HepG2 (cell line): ENCODE results near the gene UTP25. TPM values are rescaled to one million over a fixed set of nuclear protein-coding genes. Genes with fewer than 3 reads are reported as not detected.
A peak's percentile ranks its signal among the peaks of the same experiment; 100 is the strongest.

ENCODE experiments used
- ATAC-seq: fragments of 200-7000 bp; cut with Tn5 transposase; 3 replicates; pipeline ENCODE4 v1.9.1; 2020; ENCODE audit warnings: mild to moderate bottlenecking, moderate library complexity
- BruUV-seq: library from RNA; stranded (reverse); fragments of 400-500 nt; replicated peaks from 2 replicates; lab custom pipeline; 2021; lab: Mats Ljungman, UMichigan
- CTCF ChIA-PET: fragments of 300-600 bp; formaldehyde crosslinking; extraction: SDS; loops from one replicate; lab custom pipeline; 2021; ENCODE audit warnings: low total read pairs, inconsistent platforms, low intra/inter-chr PET ratio; lab: Yijun Ruan, JAX
- POLR2A ChIA-PET: fragments of 350-600 bp; sonication (Branson Sonifier 250); formaldehyde crosslinking; loops from one replicate; lab custom pipeline; 2020; ENCODE audit warnings: antibody characterized with exemption, inconsistent platforms; lab: Yijun Ruan, JAX
- DNase-seq: peaks from one replicate; pipeline ENCODE4 v3.0.0-alpha.2; 2015; ENCODE audit warnings: low spot score
- FAIRE-seq: peaks from 3 replicates; lab custom pipeline; 2011; peaks lifted over from hg19 to GRCh38; lab: Jason Lieb, UNC
- H2AFZ ChIP-seq: one replicate; pipeline ENCODE4 v1.6.1; 2011; ENCODE audit warnings: low read length, inconsistent platforms
- H3K27ac ChIP-seq: fragments of 300-600 bp; 3 replicates; pipeline ENCODE4 v1.8.0; 2011; ENCODE audit warnings: mixed run types, mild to moderate bottlenecking, mixed read lengths, low read length, inconsistent platforms; ENCODE audit not compliant: insufficient read depth; ENCODE audit errors: extremely low read length
- H3K27me3 ChIP-seq, 2 experiments: fragments of 200-600 bp in 1 of 2; 2 replicates in 1 of 2; 3 replicates in 1 of 2; pipeline versions ENCODE4 v1.6.0 to v1.8.0; 2011; ENCODE audit warnings: low read length in 2 of 2, mild to moderate bottlenecking in 2 of 2, moderate library complexity in 2 of 2, inconsistent platforms in 1 of 2; ENCODE audit not compliant: insufficient read depth in 2 of 2, control insufficient read depth in 1 of 2
- H3K36me3 ChIP-seq, 2 experiments: fragments of 200-600 bp in 1 of 2; replicated peaks in 1 of 2; 2 replicates in 1 of 2; 3 replicates in 1 of 2; pipeline versions ENCODE4 v1.5.1 to v1.8.0; 2011; ENCODE audit warnings: low read length in 2 of 2, inconsistent platforms in 1 of 2; ENCODE audit not compliant: insufficient read depth in 2 of 2, control insufficient read depth in 1 of 2
- H3K4me1 ChIP-seq: 2 replicates; pipeline ENCODE4 v1.5.1; 2012; ENCODE audit warnings: low read length, inconsistent platforms; ENCODE audit not compliant: insufficient read depth
- H3K4me2 ChIP-seq: 2 replicates; pipeline ENCODE4 v1.6.0; 2011; ENCODE audit warnings: low read depth, low read length, inconsistent platforms
- H3K4me3 ChIP-seq, 3 experiments: fragments of 200-600 bp in 1 of 3; sonication (generic), shearing (Covaris generic) in 1 of 3; replicated peaks in 1 of 3; 2 replicates each; pipeline ENCODE4 v1.5.1; 2011 to 2016; ENCODE audit warnings: low read length in 3 of 3, inconsistent platforms in 2 of 3, low read depth in 2 of 3, mild to moderate bottlenecking in 2 of 3, control low read depth in 1 of 3, mixed read lengths in 1 of 3; ENCODE audit not compliant: insufficient read depth in 1 of 3
- H3K79me2 ChIP-seq: one replicate; pipeline ENCODE4 v1.6.1; 2011; ENCODE audit warnings: low read length, inconsistent platforms; ENCODE audit not compliant: insufficient read depth
- H3K9ac ChIP-seq: 2 replicates; pipeline ENCODE4 v1.6.0; 2011; ENCODE audit warnings: mild to moderate bottlenecking, low read depth, low read length, inconsistent platforms; ENCODE audit not compliant: insufficient read depth
- H3K9me3 ChIP-seq: 2 replicates; pipeline ENCODE4 v1.5.1; 2012; ENCODE audit warnings: mild to moderate bottlenecking, low read length
- H4K20me1 ChIP-seq: 2 replicates; pipeline ENCODE4 v1.6.0; 2011; ENCODE audit warnings: inconsistent platforms, mild to moderate bottlenecking, low read length, moderate library complexity; ENCODE audit not compliant: insufficient read depth
- DPF2 ChIP-seq: sonication (generic); formaldehyde crosslinking; IDR thresholded peaks from 2 replicates; pipeline ENCODE4 v1.4.0; 2020; ENCODE audit warnings: mild to moderate bottlenecking, low read depth, missing genetic modification reagents, borderline replicate concordance
- DRAP1 ChIP-seq: IDR thresholded peaks from 2 replicates; pipeline ENCODE4 v1.6.1; 2016; ENCODE audit warnings: missing genetic modification reagents, missing compliant biosample characterization
- ELF3 ChIP-seq: IDR thresholded peaks from 2 replicates; pipeline ENCODE4 v1.6.1; 2016; ENCODE audit warnings: missing genetic modification reagents, missing compliant biosample characterization
- FOXM1 ChIP-seq: sonication (generic); formaldehyde crosslinking; IDR thresholded peaks from 2 replicates; pipeline ENCODE4 v1.5.0; 2020; ENCODE audit warnings: missing genetic modification reagents
- KLF13 ChIP-seq: sonication (generic); formaldehyde crosslinking; IDR thresholded peaks from 2 replicates; pipeline ENCODE4 v1.4.0; 2020; ENCODE audit warnings: mild to moderate bottlenecking, missing genetic modification reagents
- MLLT10 ChIP-seq: sonication (generic); formaldehyde crosslinking; IDR thresholded peaks from 2 replicates; pipeline ENCODE4 v1.4.0; 2020; ENCODE audit warnings: missing genetic modification reagents
- NAIF1 ChIP-seq: sonication (generic); formaldehyde crosslinking; IDR thresholded peaks from 2 replicates; pipeline ENCODE4 v1.5.0; 2020; ENCODE audit warnings: mild to moderate bottlenecking, missing genetic modification reagents, borderline replicate concordance
- NFYC ChIP-seq: IDR thresholded peaks from 2 replicates; pipeline ENCODE4 v1.6.1; 2016; ENCODE audit warnings: missing genetic modification reagents, missing compliant biosample characterization
- PHB2 ChIP-seq: fragments of 450-650 bp; IDR thresholded peaks from 2 replicates; pipeline ENCODE4 v1.6.1; 2018; ENCODE audit not compliant: partially characterized antibody
- SETDB1 ChIP-seq: sonication (generic); formaldehyde crosslinking; IDR thresholded peaks from 2 replicates; pipeline ENCODE4 v1.5.1; 2020; ENCODE audit warnings: missing genetic modification reagents, mild to moderate bottlenecking, borderline replicate concordance
- TAF1 ChIP-seq: sonication (generic); formaldehyde crosslinking; IDR thresholded peaks from 2 replicates; pipeline ENCODE4 v1.4.0; 2020; ENCODE audit warnings: missing genetic modification reagents
- TBL1XR1 ChIP-seq: fragments of 150-350 bp; IDR thresholded peaks from 2 replicates; pipeline ENCODE4 v1.6.1; 2014; ENCODE audit warnings: borderline replicate concordance, low read length; ENCODE audit not compliant: partially characterized antibody
- TEAD3 ChIP-seq: optimal IDR thresholded peaks from 2 replicates; pipeline ENCODE3; 2016; ENCODE audit warnings: borderline replicate concordance
- ZBTB3 ChIP-seq: sonication (generic); formaldehyde crosslinking; IDR thresholded peaks from 2 replicates; pipeline ENCODE4 v1.4.0; 2020; ENCODE audit warnings: low read depth, mild to moderate bottlenecking, moderate library complexity, missing genetic modification reagents, borderline replicate concordance
- ZNF24 ChIP-seq: fragments of 450-650 bp; IDR thresholded peaks from 2 replicates; pipeline ENCODE4 v1.6.1; 2017; ENCODE audit warnings: antibody characterized with exemption, mild to moderate bottlenecking
- ZNF251 ChIP-seq: sonication (generic); formaldehyde crosslinking; IDR thresholded peaks from 2 replicates; pipeline ENCODE4 v1.9.0; 2021; ENCODE audit warnings: mild to moderate bottlenecking, missing genetic modification reagents
- ZNF503 ChIP-seq: sonication (generic); formaldehyde crosslinking; IDR thresholded peaks from 2 replicates; pipeline ENCODE4 v1.4.0; 2020; ENCODE audit warnings: missing genetic modification reagents
- ZNF597 ChIP-seq: sonication (generic); formaldehyde crosslinking; IDR thresholded peaks from 2 replicates; pipeline ENCODE4 v1.5.0; 2020; ENCODE audit warnings: missing genetic modification reagents
- ZNF891 ChIP-seq: sonication (generic); formaldehyde crosslinking; IDR thresholded peaks from 2 replicates; pipeline ENCODE4 v1.5.0; 2020; ENCODE audit warnings: mild to moderate bottlenecking, missing genetic modification reagents
- whole genome bisulfite sequencing: methylation state at CpG from one replicate; pipeline ENCODE4 v1.1.6; 2017; ENCODE audit warnings: low lambda C conversion rate; 5-methylcytosine and 5-hydroxymethylcytosine counted together
- in situ Hi-C: cut with HindIII; loops from 2 replicates; pipeline ENCODE4 v1.10.0; 2017; ENCODE audit warnings: low pct_unique_long_range_greater_than_20kb; ENCODE audit not compliant: extremely low pct_ligation_motif_present
- intact Hi-C: fragments of 100-400 bp; cut with micrococcal nuclease; formaldehyde crosslinking; loops from one replicate; pipeline ENCODE4 v1.10.0; 2022; ENCODE audit not compliant: unreplicated experiment
- polyA plus RNA-seq, 8 experiments: library from polyadenylated mRNA; depleted of rRNA in 3 of 8; stranded (reverse) in 7 of 8; unstranded in 1 of 8; fragments of >200 nt; fragmentation: Illumina TruSeq in 4 of 8; extraction: Trizol in 4 of 8; gene quantifications; 2 replicates each; pipeline versions ENCODE4 v1.2.1 to v1.2.3, GENCODE V29; 2011 to 2016; ENCODE audit warnings: low read depth in 4 of 8, missing spikeins in 1 of 8, mixed read lengths in 1 of 8; ENCODE audit not compliant: insufficient read depth in 1 of 8
- total RNA-seq, 5 experiments: library from RNA; depleted of rRNA; stranded (reverse); fragments of >200 nt; fragmentation: Illumina TruSeq; extraction: Trizol; gene quantifications; 2 replicates each; pipeline ENCODE4 v1.2.3, GENCODE V29; 2016; ENCODE audit warnings: low read depth in 1 of 5
- TF ChIP-seq, protein P1 (sequence below): sonication (generic); formaldehyde crosslinking; IDR thresholded peaks from 2 replicates; pipeline ENCODE4 v1.4.0; 2020; ENCODE audit warnings: missing genetic modification reagents

Gene UTP25
- total and polyA plus RNA-seq, 2 of the 13 experiments (the other 11 are each of a cell fraction or from before 2014, with no cell fraction given): 4.8 to 5.7 TPM

- no peaks in the 10 kb centered on the region for H3K79me2 ChIP-seq
- in situ Hi-C loops (no loop called here), intact Hi-C loops (no loop called here)
- H3K9ac ChIP-seq: no peak overlapping the region
- H3K4me3 ChIP-seq: no peak overlapping the region
- H3K4me1 ChIP-seq: peaks cover 32% of the 10 kb centered on the region
- H3K9me3 ChIP-seq: no peaks in the 10 kb centered on the region
- H2AFZ ChIP-seq: no peak overlapping the region
- H3K27ac ChIP-seq: no peak overlapping the region
- FAIRE-seq (no peak), DNase-seq (no peak), ATAC-seq (peak; percentile 82)
- H4K20me1 ChIP-seq: no peaks in the 10 kb centered on the region
- BruUV-seq: no TSS peak
- H3K4me2 ChIP-seq: 0 out of 2 replicates have a peak overlapping the region, but pooled peaks have one; percentile 7
- CTCF ChIA-PET: no interaction called here
- H3K36me3 ChIP-seq: no peaks in the 10 kb centered on the region
- peaks cover 0 to 7% of the 10 kb centered on the region in 2 experiments; a peak in 2 of 5 replicates for H3K27me3 ChIP-seq
- WGBS: 20% methylated on average over 4 of the region's 4 CpGs
- POLR2A ChIA-PET: no interaction called here
- TF ChIP-seq ZNF503 (CRISPR knock-in tag) (no peak), ELF3 (CRISPR knock-in tag) (no peak), NAIF1 (CRISPR knock-in tag) (no peak), MLLT10 (CRISPR knock-in tag) (no peak), ZBTB3 (no peak), FOXM1 (CRISPR knock-in tag) (no peak), TBL1XR1 (no peak), PHB2 (no peak), TAF1 (no peak), TEAD3 (no peak), KLF13 (CRISPR knock-in tag) (no peak), SETDB1 (no peak), ZNF891 (CRISPR knock-in tag) (no peak), DPF2 (no peak), NFYC (CRISPR knock-in tag) (no peak), ZNF251 (CRISPR knock-in tag) (no peak), DRAP1 (CRISPR knock-in tag) (no peak), ZNF24 (no peak), ZNF597 (CRISPR knock-in tag) (no peak)
- TF ChIP-seq, protein P1, sequence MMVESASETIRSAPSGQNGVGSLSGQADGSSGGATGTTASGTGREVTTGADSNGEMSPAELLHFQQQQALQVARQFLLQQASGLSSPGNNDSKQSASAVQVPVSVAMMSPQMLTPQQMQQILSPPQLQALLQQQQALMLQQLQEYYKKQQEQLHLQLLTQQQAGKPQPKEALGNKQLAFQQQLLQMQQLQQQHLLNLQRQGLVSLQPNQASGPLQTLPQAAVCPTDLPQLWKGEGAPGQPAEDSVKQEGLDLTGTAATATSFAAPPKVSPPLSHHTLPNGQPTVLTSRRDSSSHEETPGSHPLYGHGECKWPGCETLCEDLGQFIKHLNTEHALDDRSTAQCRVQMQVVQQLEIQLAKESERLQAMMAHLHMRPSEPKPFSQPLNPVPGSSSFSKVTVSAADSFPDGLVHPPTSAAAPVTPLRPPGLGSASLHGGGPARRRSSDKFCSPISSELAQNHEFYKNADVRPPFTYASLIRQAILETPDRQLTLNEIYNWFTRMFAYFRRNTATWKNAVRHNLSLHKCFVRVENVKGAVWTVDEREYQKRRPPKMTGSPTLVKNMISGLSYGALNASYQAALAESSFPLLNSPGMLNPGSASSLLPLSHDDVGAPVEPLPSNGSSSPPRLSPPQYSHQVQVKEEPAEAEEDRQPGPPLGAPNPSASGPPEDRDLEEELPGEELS (CRISPR knock-in tag): peak; percentile 43
Measured at GRCh38 chr1:209813902-209814301, 13.9 kb upstream of the UTP25 start.
